Stimulated activated CD8-positive, alpha-beta memory T cell treated with anti-CD3 and anti-CD28 coated beads, Interleukin-15, amount 100 ng/mL, for 24 hours (primary cell): Measurements from ENCODE around the gene ENPP7.
"Not testable (repeated sequence)": the region's sequence is repeated elsewhere in the genome, so short reads cannot be mapped to it uniquely, and the experiment has no call there.

ENCODE experiments used
- DNase-seq: peaks from one replicate; pipeline ENCODE4 v3.0.0-alpha.2; 2020; ENCODE audit warnings: low read depth

ENPP7 gene

DNA sequence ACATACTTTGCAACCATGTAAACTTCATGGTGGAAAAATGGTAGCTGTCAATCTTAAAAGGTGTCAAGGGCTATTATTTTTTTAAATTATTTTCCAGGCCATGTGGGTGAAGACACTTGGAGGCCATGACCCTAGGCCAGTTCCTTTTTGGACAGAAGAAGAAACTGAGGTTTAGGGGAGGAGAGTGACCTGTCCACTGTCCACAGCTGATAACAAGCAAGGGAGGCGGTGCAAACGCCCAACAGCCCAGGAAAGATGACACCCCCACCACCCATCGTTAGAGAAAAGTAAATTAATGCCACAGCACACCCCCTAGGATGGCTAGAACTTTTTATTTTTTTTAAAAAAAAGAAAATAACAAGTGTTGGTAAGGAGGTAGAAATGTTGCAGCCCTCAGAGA, 19.2 kb downstream of the ENPP7 start:
- DNase-seq = no peak

DNA sequence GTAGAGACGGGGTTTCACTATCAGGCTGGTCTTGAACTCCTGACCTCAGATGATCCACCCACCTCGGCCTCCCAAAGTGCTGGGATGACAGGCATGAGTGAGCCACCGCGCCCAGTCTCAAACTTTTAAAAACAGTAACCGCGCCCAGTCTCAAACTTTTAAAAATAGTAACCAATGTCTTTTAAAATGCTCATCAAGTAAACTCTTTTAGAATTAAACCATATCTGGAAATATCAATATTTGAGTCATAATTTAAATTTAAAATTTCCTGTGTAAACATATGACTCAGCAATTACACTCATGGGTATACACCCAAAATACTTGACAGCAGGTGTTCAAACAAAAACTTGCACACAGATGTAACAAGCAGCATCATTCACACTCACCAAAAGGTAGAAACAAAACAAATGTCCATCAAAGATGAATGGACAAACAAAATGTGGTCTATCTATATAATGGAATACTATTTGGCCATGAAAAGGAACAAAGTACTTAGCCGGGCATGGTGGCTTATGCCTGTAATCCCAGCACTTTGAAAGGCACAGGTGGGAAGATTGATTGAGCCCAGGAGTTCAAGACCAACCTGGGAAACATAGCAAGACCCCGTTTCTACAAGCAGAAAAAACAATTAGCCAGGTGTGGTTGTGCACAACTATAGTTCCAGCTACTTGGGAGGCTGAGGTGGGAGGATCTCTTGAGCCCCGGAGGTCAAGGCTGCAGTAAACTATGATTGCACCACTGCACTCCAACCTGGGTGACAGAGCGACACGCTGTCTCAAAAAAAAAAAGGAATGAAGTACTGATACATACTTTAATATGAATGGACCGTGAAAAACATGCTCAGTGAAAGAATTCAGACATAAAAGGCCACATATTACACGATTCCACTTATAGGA, 20.2 kb downstream of the ENPP7 start:
- no peak for DNase-seq

GRCh38 chr17:79752175-79752574, 21.4 kb downstream of the ENPP7 start:
- DNase-seq = no peak

GRCh38 chr17:79754370-79754769, 23.6 kb downstream of the ENPP7 start:
- no peak for DNase-seq

GRCh38 chr17:79754903-79755302, 24.2 kb downstream of the ENPP7 start:
- DNase-seq = not testable (repeated sequence)

GRCh38 chr17:79755591-79755990, 24.8 kb downstream of the ENPP7 start:
- no peak for DNase-seq

DNA sequence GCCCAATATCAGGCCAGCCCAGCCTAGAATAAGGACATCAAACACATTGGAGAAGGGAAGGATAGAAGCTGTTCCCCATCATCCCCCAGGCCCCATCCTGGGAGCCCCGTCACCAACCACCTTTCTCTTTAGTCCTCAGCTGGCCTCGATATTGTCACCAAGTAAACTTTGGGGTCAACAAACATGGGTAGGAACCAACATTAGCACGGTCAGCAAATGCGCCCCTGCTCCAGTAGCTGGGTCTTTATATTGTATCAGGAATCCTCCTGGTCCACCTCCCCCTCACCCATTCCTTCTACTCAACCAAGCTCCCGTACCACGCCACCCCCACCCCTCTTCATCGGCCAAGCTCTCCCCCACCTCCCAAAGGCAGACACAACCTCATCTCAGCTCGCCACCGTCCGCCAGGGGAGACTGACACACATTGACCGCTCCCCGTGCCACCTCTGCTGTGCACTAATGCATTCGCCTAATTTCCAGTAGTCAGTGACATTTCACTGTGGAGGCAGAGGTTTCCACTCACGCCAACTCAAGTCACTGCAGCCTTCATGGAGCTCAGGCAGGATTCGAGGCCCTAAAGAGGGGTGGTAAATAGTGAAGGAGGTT, 26.5 kb downstream of the ENPP7 start:
- no peak for DNase-seq

- no peak for DNase-seq
Measured at GRCh38 chr17:79758271-79758670, 27.5 kb downstream of the ENPP7 start.

GRCh38 chr17:79760197-79760906, 29.6 kb downstream of the ENPP7 start:
- DNase-seq = no peak

DNA sequence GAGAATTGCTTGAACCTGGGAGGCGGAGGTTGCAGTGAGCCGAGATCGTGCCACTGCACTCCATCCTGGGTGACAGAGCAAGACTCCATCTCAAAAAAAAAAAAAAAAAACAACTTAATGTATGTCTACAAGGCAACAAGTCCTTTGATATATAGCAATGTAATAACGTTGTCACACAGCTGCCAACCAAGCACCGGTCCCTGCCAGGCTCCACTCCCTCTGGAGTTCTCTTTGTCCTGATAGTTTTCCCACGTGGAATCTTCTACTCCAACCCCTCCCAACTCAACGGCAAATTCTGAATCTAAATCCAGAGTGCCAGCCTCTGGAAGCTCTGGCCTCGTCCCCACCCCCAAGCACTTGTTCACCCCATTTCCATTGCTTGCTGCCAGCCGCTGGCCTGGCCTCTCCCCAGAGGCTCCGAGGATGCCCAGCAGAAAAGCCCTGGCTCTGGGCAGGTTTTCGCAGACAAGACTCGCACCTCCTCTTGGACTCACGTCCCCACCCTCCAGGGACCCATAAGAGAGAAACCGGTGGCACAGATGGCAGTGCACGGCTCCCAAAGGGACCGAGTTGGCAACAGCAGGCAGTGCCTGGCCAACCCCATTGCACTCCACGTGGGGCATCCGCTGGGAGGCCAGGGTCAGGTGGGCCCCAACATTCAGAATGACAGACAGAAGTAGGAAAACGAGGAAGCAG, 31.3 kb downstream of the ENPP7 start:
- DNase-seq = no peak

GRCh38 chr17:79765708-79766107, 35.0 kb downstream of the ENPP7 start:
- DNase-seq = no peak

DNA sequence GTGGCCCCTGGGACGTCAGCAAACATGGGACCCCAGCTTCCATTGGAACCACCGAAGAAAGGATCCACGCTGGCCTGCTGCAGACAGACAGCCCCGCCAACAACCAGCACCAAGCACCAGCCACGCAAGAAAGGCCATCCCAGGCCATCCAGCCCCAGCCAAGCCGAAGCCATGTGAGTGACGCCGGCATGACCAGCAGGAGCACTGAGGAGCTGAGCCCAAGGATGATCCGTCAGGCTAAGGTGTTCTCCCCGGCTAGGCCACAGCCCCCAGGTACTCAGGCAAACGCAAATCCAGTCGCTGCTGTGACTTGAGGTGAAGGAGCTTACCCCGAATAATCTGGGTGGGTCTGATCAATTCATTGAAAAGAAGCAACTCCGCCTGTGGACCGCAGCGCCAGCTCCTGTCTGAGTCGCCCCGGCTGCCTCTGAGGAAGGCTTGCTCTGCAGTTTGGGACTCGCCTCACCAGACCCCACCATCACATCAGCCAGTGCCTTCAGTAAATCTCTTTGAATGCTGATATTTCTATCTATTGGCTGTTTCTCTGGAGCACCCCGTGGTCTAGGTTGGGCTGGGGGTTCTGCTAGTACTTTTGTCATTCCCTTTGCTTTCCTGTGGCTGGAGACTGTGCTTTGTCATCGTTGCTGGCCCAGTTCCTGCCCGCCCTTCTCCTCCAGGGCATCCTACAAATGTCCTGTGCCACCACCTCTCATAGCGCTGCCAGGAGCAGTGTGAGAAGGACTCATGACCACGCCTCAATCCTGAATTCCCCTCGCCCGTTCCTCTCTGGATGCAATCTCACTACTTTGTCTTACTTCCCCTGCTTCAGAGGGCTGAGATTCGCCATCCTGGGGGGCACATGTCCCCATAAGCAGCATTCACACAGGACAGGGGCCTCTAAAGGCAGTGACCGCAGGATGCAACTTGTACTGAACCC, 39.1 kb downstream of the ENPP7 start:
- DNase-seq = no peak

DNA sequence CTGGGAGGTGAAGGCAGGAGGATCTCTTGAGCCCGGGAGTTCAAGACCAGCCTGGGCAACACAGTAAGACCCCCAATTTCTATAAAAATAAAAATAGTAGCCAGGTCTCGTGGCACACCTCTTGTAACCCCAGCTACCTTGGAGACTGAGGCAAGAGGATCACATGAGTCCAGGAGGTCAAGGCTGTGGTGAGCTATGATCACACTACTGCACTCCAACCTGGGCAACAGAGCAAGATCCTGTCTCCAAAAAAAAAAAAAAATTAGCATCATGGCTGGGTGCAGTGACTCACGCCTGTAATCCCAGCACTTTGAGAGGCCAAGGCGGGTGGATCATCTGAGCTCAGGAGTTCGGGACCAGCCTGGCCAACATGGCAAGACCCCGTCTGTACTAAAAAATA, 40.5 kb downstream of the ENPP7 start:
- no peak for DNase-seq

DNA sequence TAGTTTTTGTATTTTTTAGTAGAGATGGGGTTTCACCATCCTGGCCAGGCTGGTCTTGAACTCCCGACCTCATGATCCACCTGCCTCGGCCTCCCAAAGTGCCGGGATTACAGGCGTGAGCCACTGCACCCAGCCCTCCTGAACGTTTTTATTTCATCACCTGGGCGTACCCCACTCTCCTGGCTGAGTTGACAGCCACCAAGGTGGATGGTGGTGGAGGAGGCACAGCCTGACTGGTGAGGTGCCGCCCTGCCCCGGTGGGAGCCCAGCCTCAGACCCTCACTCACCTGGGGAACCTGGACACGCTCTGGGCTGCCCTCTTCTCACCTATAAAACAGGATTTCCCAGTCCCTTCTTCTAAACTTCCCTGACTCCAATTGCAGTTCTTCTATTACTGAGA, 42.0 kb downstream of the ENPP7 start:
- DNase-seq = not testable (repeated sequence)

DNA sequence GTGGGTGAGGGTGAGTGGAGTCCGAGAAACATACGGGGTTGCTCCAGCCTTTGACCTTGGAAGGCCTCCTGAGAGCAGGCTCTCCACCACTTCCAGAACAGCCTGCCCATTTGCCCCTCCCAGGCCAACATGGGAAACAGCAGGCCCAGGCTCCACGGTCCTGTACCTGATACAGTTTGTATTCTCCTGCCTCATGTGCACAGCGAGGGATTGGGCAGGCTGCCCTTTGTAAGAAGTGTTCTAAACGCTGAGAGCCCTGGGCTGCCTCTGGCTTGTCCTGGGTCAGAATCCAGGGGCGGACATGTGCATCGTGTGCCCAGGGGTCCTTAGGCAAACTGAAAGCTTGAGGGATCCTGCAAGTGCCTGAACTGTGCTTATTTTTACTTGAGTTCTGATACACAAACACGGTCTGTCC, 43.8 kb downstream of the ENPP7 start:
- DNase-seq = no peak

GRCh38 chr17:79775632-79776031, 44.9 kb downstream of the ENPP7 start:
- no peak for DNase-seq

DNA sequence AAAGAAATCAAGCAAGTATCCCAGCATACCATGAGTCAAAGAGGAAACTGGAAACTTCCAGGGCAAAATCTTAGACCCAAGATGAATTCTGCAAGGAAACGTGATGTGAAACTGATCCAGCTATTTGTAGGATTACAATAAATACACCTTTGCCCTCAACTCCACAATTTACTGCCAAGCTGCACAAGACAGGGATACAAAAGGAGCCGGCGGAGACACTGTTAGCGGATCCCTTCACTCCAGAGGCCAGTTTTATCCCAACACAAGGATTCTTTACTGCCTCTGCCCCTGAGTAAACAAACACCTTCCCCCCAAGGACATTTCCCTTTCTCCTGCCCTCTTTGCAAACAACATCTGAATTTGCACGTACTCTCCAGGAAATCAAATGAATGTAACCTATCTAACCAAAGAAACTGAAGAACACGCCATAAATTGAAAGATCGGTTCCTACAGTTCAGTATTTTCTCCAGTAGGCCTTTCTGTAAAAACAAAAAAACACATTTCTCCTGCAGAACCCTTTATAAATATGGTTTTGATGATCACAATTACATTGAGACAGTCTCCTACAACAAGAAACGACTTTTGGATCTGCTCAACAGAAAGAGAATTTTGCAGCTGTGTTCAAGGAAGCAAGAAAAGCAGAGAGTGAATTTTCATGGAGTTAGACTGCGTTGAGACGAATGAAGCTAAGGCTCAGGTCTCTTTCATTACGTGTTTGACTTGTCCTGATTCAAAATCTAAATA, 45.8 kb downstream of the ENPP7 start:
- no peak for DNase-seq

DNA sequence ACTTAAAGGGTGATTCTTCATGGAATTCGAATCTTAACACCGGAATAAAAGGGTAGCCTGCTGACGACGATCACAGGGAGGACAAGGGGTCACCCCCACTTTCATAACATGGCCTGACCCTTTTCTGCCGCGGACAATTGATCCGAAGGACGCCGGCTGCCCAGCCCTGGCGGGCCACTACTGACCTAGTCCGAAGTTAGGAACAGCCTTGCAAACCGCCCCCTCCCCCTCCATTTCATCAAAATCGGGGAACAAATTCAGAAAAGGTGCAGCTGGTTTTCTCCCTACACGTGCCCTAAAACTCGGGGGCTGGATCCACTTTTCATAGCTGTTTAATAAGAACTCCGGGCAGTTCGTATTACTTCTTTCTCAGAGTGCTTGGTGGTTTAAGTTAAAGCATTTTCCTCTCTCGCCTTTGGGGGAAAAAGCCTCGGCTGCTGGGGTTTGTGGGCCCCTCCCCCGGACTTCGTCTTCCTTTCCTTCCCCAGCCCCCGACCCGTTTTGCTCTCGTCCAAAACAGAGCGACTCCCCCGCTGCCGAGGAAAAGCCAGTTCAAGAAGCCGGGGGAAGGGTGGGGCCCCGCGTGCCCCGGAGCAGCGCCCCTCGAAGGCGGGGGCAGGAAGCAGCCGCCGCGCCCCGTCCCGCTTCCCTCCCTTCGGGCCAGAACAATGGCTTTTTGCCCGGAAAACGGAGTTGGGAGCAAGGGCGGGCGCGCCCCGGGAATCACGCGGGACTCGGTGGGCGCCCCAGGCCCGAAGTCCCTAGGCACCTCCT, 46.6 kb downstream of the ENPP7 start:
- no peak for DNase-seq

GRCh38 chr17:79777894-79778503, 47.3 kb downstream of the ENPP7 start, which contains the start of gene CBX2:
TSS of gene CBX2 (plus strand) at chr17:79778148. CDS start at chr17:79778236, 88 bp downstream.
- peak; percentile 73 for DNase-seq
